NCI-H1436 treated with DMSO at 0.1 percent for 48 hours (cell line): ENCODE data around the gene GBP7.
"Not testable (repeated sequence)": the region's sequence is repeated elsewhere in the genome, so short reads cannot be mapped to it uniquely, and the experiment has no call there.

Experiments used
- DNase-seq: peaks from one replicate; lab custom pipeline; 2025; lab: John Stamatoyannopoulos, UW

GBP7 gene, protein sequence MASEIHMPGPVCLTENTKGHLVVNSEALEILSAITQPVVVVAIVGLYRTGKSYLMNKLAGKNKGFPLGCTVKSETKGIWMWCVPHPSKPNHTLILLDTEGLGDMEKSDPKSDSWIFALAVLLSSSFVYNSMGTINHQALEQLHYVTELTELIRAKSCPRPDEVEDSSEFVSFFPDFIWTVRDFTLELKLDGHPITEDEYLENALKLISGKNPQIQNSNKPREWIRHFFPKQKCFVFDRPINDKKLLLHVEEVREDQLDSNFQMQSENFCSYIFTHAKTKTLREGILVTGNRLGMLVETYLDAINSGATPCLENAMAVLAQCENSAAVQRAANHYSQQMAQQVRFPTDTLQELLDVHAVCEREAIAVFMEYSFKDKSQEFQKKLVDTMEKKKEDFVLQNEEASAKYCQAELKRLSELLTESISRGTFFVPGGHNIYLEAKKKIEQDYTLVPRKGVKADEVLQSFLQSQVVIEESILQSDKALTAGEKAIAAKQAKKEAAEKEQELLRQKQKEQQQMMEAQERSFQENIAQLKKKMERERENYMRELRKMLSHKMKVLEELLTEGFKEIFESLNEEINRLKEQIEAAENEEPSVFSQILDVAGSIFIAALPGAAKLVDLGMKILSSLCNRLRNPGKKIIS

DNA sequence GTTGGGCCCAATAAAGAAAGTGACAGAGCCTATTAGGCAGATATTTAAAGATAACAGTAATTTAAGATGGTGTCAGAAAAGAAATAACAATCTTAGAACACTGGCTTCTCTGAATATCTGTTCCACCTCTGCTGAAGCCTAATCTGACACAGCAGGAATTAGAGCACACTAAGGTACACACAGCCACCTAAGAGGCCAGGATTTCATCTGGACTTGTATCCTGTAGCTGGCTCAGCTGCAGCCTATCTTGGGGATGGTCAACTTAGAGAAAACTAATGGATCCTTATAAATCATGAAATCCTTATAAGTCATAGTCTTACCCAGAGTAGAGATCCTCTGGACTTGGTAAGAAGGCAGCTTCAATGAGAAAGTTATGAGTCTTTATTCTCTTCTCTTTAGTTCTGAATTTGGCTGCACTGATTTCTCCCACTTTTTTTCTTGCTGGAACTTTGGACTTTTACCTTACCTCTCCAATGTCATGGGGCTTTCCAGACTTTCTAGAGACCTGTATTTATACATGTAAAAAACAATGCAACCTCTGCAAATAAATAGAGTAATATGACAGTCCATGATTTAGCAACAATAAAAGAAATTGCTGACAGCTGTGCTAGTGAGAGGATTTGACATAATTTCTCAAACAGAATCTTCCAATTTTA, at the start of gene GBP7:
Gene GBP7, minus strand, starts transcription at position 403 of the 656 bp plus-strand sequence. CDS start 4,068 bp downstream, outside the sequence.
- DNase-seq: no peak

DNA sequence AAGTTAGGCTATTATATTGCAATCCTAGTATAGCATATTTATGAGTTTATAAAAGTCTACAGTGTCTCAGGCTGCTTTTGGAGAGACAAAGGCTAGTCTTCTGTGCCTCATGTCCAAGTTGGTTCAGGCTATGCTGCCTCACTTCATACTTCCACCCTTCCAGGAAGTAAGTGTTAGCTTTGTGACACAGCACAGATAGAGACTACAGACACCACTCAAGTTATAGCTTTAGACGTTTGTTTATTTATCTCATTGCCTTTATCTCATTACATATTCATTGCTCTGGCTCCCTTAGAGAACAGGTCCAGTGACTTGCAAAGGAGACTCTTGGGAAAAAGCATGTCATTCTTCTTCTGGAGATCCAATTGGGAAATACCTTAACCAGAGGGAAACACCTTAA, 45.5 kb upstream of the GBP7 start:
- DNase-seq: no peak

DNA sequence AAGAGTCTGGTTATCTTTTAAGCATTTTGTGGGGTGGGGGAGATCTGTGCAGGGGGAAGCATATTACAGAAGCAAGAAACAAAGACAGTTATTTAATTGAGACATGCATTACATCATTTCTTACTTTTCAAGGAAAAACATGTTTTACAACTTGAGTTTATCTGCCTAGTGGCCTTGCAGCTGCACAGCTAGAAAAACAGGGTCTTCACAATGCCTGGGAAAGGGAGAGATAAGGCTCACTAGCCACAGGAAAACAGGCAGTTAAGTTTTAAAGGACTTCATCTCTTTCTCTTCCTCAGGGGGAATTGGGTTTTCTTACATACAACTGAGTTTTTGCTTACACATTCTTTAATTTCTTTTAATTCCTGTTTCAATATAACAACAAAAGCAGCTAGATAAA, 44.0 kb upstream of the GBP7 start:
- DNase-seq: not testable (repeated sequence)

DNA sequence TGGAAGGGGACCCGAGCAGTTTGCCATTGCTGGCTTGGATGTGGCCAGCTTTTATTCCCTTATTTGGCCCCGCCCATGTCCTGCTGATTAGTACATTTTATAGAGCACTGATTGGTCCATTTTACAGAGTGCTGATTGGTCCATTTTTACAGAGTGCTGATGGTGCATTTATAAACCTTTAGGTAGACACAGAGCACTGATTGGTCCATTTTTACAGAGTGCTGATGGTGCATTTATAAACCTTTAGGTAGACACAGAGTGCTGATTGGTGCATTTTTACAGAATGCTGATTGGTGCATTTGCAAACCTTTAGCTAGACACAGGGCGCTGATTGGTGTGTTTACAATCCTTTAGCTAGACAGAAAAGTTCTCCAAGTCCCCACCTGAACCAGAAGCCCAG, 43.1 kb upstream of the GBP7 start:
- not testable (repeated sequence) for DNase-seq

DNA sequence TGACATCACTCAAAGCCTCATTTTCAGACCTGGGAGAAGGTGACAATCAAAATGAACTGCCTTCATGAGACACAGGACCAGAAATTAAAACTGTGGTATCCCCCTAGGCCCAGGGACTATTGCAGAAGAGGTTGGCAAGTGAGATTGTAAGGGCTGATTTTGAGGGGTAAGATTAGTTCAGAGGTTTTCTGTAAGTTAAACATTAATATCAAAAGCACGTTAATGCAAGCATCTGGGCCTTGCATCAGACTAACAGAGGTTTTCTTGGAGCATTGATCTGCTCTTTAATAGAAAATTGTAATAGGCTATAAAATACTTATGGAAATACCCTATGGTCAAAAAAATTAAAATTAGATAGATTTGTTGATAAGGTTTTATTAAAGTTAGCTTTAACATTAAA, 37.5 kb upstream of the GBP7 start:
- DNase-seq: no peak

DNA sequence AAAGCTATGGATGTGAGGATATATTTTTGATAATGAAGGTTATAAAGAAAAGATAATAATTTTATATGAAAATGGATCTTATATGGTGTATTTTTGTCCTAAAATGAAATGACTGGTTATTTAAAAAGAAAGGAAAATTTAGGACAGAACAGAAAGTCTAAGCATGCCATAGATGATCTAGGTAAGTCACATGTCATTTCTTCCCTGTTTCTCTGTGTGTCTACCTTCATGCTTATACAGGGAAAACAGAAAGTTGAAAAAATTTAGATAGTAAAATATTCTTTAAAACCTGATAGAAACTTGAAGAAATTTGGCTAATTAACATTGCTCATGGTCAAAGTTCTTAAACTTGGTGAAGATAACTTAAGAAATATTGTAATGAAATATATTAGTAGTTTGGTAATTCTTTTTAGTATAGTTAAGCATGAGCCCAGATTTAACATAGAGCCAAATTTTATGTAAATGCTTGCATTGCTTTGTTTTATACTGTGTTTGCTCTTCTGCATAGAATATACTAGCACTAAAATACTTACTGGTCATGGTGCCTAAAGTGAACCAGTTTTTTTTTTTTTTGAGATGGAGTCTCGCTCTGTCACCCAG, 35.3 kb upstream of the GBP7 start:
- no peak for DNase-seq

DNA sequence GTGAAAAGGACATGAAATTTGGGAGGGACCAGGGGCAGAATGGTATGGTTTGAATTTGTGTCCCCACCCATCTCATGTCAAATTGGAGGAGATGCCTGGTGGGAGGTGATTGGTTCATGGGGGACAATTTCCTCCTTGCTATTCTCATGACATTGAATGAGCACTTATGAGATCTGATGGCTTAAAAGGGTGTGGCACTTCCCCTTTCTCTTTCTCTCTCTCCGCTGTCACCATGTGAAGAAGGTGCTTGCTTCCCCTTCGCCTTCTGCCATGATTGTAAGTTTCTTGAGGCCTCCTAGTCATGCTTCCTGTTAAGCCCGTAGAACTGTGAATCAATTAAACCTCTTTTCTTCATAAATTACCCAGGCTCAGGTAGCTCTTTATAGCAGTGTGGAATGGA, 30.6 kb upstream of the GBP7 start:
- DNase-seq: no peak

DNA sequence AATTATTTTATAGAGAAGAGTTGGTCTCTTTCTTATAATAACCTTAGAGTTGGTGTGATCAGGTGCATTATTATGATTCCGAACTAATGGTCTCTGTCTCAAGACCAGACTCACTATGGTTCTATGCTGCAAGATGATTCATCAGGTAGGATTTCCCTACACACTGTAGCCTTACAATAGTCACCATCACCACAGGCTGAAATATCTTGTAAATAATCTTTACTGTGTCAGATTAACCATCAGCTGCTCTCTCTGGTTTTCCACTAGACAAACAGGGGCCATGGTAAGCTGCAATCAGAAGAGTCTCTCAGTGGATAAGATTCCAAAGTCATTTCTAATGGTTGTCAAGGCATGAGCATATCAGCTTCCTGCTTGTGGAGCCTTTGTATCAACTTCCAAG, 27.4 kb upstream of the GBP7 start:
- DNase-seq: no peak

DNA sequence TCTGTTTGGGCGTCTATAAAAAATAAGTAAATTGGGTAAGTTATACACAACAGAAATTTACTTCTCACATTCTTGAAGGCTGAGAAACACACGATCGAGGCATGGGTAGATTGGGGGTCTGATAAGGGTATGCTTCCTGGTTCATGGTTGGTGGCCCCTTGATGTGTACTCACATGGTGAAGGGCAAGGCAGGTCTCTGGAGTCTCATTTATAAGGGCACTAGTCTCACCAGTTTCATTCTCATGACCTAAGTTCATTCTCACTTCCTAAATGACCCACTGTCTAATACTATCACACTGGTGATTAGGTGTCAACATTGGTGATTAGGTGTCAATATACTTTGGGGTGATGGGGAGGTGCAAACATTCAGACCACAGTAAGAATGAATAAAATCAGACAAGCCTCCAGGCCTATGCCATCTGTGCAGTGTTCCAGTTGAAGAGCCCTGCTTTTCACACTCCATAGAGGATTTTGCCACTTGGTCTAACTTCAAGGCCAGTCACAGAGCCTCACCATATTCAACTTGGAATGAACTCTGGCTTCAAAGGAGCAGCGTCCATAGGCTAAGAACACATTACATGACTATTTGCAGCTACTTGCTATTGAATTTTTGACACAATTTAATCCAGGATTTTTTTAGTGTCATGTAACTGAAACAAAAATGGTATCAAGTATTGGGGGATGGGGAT, 25.4 kb upstream of the GBP7 start:
- DNase-seq: no peak

DNA sequence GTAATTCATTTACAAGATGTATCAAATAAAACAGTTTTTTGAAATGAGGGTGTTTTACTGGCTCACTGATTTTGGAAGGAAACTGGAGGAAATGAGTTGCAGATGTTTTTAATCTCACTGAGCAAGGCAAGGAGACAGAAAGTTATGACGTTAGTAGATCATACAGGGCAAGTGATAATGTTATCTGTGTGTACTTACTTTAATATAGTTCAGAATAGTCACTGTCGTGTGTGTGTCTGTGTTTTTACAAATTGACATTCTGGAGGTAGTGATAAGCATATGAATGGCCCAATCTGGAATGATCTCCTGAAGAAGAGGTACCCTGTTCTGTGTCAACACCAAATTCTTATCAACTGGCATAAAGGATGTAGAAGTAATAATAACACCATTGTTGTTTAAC, 24.9 kb upstream of the GBP7 start:
- no peak for DNase-seq

DNA sequence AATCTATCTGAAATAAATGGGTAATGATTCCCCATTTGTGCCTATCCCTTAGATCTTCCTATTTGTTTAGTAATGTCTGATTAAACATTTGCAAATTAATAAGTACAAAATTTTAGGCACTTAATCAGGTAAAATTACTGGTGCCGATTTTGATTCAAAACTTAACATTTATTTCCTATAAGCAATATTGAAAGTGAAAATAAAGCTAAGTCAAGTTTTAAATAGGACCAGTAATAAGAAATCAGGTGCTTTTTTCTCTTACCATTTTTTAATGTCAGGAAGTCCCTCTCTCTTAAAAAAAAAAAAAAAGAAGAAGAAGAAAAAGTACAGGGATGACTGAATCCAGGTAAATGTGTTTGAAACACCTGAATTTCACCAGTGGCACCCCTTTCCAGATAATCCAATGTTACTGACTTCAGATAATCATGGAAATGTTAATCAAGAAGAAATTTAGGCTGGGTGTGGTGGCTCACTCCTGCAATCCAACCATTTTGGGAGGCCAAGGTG, 23.8 kb upstream of the GBP7 start:
- DNase-seq: no peak

DNA sequence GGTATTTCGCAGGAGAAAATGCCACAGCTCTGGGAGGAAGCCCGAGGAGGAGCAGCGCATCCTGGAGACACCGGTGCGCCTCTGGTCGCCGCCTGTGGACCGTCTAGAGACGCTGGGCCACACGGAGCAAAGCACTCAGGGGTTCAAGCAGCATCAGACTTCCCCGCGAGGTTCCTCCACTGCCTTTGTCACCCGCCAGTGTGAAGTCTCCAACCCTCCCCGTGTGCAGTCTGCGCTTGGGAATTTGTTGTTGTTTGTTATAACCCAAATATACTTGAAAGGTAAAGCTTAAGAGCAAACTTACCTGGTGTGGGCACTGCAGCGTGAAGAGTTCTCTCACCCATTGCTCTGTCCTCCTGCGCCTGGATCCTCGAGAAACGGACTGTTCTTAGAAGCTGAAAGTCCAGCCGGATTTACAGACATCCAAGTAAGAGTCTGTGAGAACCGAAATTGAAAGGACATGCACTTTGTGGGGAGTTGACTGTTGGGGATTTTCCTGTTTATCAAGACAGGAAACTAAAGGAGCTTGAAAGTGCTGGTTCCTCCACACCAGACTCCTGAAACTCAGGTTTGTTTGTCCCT, 22.8 kb upstream of the GBP7 start, which contains the start of gene GBP4:
Gene GBP4, minus strand, starts transcription at position 452 of the 582 bp plus-strand sequence. Its CDS starts 108 bp downstream, at position 344.
- DNase-seq: no peak

DNA sequence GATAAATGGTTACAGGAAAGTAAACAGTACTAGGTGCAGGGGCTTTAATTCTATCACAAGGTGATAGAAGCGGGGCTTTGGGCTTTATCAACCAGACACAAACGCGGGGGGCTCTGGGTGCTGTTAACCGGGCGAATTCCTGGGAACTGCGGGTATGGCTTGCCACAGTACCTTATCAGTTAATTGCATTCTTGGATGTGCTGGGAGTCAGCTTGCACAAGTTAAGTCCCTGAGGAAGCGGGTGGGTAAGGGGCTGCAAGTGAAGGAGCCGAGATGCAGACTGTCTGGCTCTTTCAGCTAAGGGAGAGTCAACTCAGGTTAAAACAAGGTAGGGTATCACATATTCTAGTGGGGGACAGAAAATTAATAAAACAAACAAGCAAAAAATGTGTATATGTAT, 22.3 kb upstream of the GBP7 start:
- no peak for DNase-seq

DNA sequence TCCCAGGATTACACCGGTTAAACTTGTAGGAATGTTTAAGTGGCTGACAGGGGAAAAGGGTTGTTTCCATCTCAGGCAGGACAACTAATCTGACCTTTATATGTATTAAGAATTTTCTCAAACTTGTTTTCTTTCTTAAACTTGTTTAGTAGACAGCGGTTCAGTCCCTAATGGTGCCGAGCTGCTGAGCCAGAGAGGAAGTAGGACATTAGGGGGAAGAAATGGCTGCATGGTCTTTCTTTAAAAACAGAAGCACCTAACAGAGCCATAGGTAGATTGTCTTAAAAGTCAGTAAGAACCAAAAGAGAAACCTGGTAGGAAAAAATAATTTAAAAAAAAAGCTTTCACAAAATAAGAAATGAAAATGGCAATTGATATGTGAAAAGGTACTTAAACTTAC, 19.7 kb upstream of the GBP7 start:
- DNase-seq: no peak

DNA sequence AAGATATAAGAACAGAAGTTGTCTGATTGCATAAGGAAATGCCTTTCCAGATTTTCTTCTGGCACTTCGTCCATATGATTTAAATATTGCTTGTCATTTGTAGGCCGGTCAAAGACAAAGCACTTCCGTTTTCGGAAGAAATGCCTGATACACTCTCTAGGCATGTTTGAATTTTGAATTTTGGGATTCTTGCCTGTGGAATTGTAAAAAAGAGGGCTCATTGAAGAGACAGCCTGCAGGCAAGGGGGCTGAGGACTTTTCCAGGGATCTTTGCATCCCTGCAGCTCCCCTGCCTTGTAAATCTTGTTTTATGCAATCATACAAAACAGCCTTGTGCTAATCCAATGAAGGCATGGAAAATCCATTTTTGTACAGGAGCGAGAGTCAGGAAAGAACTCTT, 15.5 kb upstream of the GBP7 start:
- DNase-seq: no peak

DNA sequence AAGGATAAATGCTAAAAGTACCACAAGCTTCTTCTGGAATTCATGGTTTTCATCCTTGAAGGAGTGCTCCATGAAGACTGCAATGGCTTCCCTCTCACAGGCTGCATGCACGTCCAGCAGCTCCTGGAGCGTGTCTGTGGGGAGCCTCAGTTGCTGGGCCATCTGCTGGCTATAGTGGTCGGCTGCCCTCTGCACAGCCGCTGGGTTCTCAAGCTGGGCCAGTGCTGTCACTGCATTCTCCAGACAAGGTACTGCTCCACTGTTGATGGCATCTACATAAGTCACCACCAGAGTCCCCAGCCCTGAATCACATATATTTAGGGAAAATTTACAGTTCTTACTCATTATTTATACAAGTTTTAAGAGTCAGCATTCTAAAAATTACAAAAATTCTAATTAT, 14.2 kb upstream of the GBP7 start:
- no peak for DNase-seq

DNA sequence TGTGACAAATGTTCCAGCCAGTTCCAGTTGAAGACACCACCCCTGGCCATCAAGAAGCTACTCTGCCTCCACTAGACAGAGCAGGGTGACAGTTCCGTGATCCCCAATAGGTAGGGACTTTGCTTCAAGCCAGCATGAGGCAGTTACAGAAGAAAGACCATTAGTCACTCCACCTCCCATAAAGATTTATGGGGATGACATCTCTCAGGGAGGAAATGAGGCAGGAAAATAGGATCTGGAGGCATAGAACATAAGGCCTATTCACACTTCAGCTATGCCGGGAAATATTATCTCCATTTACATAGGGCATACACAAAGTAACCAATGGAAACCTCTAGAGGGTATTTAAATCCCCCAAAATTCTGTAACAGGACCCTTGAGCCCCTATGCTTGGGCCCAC, 3.5 kb upstream of the GBP7 start:
- DNase-seq: no peak

DNA sequence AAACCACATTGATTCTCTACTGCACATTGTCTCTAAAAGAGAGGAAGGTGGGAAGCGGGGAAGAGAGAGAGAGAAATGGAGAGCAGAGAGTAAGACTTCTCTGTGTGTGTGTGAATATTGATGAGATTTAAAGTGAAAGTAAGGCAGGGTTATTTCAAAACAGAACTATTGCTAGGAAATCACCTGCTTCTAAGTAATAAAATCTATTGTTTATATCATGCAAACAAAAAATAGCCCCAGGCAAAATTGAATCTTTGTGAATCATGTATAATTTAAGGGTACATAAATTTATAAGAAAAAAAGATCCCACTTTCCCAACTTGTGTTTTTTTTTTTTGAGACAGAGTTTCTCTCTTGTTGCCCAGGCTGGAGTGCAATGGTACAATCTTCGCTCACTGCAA, 1.2 kb upstream of the GBP7 start:
- DNase-seq: no peak

DNA sequence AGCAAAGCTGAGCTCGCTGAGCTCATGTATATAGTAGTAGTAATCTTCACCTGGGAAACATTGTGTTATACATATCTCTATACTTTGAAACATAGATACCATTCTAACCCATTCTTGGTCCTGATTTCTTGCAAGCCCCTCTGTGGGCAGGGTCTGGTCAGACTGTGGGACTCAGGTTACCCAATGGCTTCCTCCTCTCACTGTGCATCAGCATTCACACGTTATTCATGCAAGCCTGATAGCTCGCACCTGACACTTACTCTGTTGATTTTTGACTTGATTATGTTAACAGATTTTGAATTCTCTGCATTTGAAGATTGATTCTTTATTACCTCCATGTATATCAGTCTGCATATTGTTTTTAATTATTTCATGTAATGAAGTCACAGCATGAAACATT, 1.3 kb downstream of the GBP7 start:
- no peak for DNase-seq

DNA sequence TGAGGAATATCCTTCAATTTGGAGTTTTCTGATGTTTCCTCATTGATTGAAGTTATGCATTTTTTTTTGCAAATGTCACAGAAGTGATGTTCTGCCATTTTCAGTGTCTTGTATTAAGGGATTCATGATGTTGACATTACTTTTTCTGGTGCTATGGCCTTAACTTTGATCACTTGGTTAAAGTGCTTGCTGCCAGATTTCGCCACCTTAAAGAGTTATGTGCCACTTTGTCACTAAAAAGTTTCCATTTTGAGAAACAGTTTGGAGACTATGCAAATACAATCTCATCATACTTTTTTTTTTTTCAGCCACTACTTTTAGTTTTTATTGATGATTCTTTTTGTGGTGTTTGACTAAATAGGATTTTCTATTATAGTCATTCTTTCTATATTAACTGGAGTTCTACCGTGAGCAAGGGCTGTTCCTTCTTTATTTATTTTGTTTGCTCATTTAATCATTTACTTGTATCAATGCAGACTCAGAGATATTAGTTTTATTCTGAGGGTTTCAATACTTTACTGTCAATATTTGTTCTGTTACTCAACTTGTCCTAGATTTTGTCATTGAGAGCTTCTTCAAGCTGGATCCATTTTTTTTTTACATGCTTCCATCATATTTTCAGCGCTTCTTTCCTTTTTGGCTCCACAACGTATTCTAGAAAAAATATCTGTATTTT, 3.2 kb downstream of the GBP7 start:
- no peak for DNase-seq

DNA sequence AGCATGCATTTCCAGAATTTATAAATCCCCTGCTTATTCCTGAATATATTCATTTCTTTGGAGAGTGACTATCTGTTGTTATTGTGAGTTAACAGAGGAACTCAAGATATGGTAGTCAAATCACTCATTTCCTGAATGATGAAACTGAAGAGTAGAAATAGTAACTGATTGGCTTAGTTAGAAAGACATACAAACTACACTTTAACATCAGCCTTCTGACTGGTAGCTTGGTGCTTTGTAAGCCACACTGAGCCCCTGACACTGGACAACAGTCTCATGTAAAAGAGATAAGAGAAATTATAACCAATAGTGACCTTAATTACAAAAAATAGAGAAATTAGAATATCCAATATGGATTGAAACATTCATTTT, 4.8 kb downstream of the GBP7 start:
- no peak for DNase-seq
